Measurements from ENCODE around the gene KY. TPM values are rescaled to one million over a fixed set of nuclear protein-coding genes. Genes with fewer than 3 reads are reported as not detected.
A peak's percentile ranks its signal among the peaks of the same experiment; 100 is the strongest.

Gene KY
- not detected for polyA plus RNA-seq (2013)

- ChIA-PET POLR2A (interaction anchor here (0.5 kb wide), 1 partner anchor 711 kb away, joined by 4 read pairs; no protein-coding TSS in a partner anchor), CTCF (interaction anchor here (1.0 to 18.3 kb wide), 5 partner anchors 9 to 104 kb away, joined by 3 to 238 read pairs (median 8); no protein-coding TSS in a partner anchor)
- Histone ChIP-seq H3K27me3 (replicated peaks in 2 of 5; ENCODE audit: control insufficient read depth in 4 of 5, insufficient read depth in 5 of 5, low read length in 4 of 5) (peaks cover 0 to 16% (median 10%) of the 10 kb centered on the region in 5 experiments), H3K36me3 (ENCODE audit: control insufficient read depth in 4 of 4, insufficient read depth in 4 of 4, low read length in 3 of 4) (no peaks in the 10 kb centered on the region), H3K9me3 (ENCODE audit: control extremely low read depth in 1 of 5, control insufficient read depth in 4 of 5, insufficient read depth in 2 of 5, low read depth in 1 of 5, low read length in 4 of 5) (no peaks in the 10 kb centered on the region), H3K27ac (ENCODE audit: insufficient read depth in 1 of 2, low read depth in 1 of 2, low read length in 2 of 2, poor library complexity in 1 of 2, severe bottlenecking in 2 of 2) (no peak within 1 kb of the TSS), H3K4me1 (ENCODE audit: control extremely low read depth in 1 of 4, control insufficient read depth in 4 of 4, insufficient read depth in 4 of 4, low read length in 3 of 4) (peaks cover 4 to 17% (median 14%) of the 10 kb centered on the region in 4 experiments), H3K4me3 (ENCODE audit: control insufficient read depth in 1 of 7, extremely low read depth in 1 of 7, insufficient read depth in 4 of 7, low read depth in 2 of 7, low read length in 6 of 7) (peak within 1 kb of the TSS; percentile 31 to 79 (median 59))
- 4% methylated on average over 76 of the region's 77 CpGs for WGBS (ENCODE audit: insufficient coverage)
- DNase-seq: peak; percentile 55 to 81 (median 72)
Measured at GRCh38 chr3:134650431-134651346, at the start of gene KY. Gene KY, minus strand, starts transcription at chr3:134651022. Its CDS starts 62 bp downstream, at chr3:134650960.

- CTCF ChIA-PET: no interaction called here
- WGBS (ENCODE audit: insufficient coverage): 100% methylated on average over 3 of the region's 3 CpGs
- no peaks in the 10 kb centered on the region for H3K36me3 ChIP-seq (ENCODE audit: control insufficient read depth in 4 of 4, insufficient read depth in 4 of 4, low read length in 3 of 4)
Measured at GRCh38 chr3:134699721-134700120, 48.9 kb upstream of the KY start.

GRCh38 chr3:134699141-134699711 is 48.4 kb upstream of the KY start:
- Histone ChIP-seq H3K4me1 (ENCODE audit: control extremely low read depth in 1 of 4, control insufficient read depth in 4 of 4, insufficient read depth in 4 of 4, low read length in 3 of 4) (no peaks in the 10 kb centered on the region), H3K27ac (ENCODE audit: insufficient read depth in 1 of 2, low read depth in 1 of 2, low read length in 2 of 2, poor library complexity in 1 of 2, severe bottlenecking in 2 of 2) (no peak overlapping the region), H3K36me3 (ENCODE audit: control insufficient read depth in 4 of 4, insufficient read depth in 4 of 4, low read length in 3 of 4) (no peaks in the 10 kb centered on the region), H3K27me3 (replicated peaks in 2 of 5; ENCODE audit: control insufficient read depth in 4 of 5, insufficient read depth in 5 of 5, low read length in 4 of 5) (no peaks in the 10 kb centered on the region), H3K4me3 (ENCODE audit: control insufficient read depth in 1 of 7, extremely low read depth in 1 of 7, insufficient read depth in 4 of 7, low read depth in 2 of 7, low read length in 6 of 7) (no peak overlapping the region), H3K9me3 (ENCODE audit: control extremely low read depth in 1 of 5, control insufficient read depth in 4 of 5, insufficient read depth in 2 of 5, low read depth in 1 of 5, low read length in 4 of 5) (peaks cover 0 to 1% (median 0%) of the 10 kb centered on the region in 5 experiments)
- POLR2A ChIA-PET: no interaction called here
- 97% methylated on average over 8 of the region's 8 CpGs for WGBS (ENCODE audit: insufficient coverage)
- CTCF ChIA-PET: no interaction called here
- no peak for DNase-seq

More at GRCh38 chr3:134699721-134700120, 48.9 kb upstream of the KY start:
- Histone ChIP-seq H3K9me3 (ENCODE audit: control extremely low read depth in 1 of 5, control insufficient read depth in 4 of 5, insufficient read depth in 2 of 5, low read depth in 1 of 5, low read length in 4 of 5) (peaks cover 0 to 1% (median 0%) of the 10 kb centered on the region in 5 experiments), H3K4me1 (ENCODE audit: control extremely low read depth in 1 of 4, control insufficient read depth in 4 of 4, insufficient read depth in 4 of 4, low read length in 3 of 4) (no peaks in the 10 kb centered on the region), H3K27me3 (replicated peaks in 2 of 5; ENCODE audit: control insufficient read depth in 4 of 5, insufficient read depth in 5 of 5, low read length in 4 of 5) (no peaks in the 10 kb centered on the region), H3K27ac (ENCODE audit: insufficient read depth in 1 of 2, low read depth in 1 of 2, low read length in 2 of 2, poor library complexity in 1 of 2, severe bottlenecking in 2 of 2) (no peak overlapping the region), H3K4me3 (ENCODE audit: control insufficient read depth in 1 of 7, extremely low read depth in 1 of 7, insufficient read depth in 4 of 7, low read depth in 2 of 7, low read length in 6 of 7) (no peak overlapping the region)
- POLR2A ChIA-PET: no interaction called here
- DNase-seq: no peak

- Histone ChIP-seq H3K27ac (ENCODE audit: insufficient read depth in 1 of 2, low read depth in 1 of 2, low read length in 2 of 2, poor library complexity in 1 of 2, severe bottlenecking in 2 of 2) (no peak overlapping the region), H3K36me3 (ENCODE audit: control insufficient read depth in 4 of 4, insufficient read depth in 4 of 4, low read length in 3 of 4) (no peaks in the 10 kb centered on the region), H3K4me3 (ENCODE audit: control insufficient read depth in 1 of 7, extremely low read depth in 1 of 7, insufficient read depth in 4 of 7, low read depth in 2 of 7, low read length in 6 of 7) (no peak overlapping the region), H3K9me3 (ENCODE audit: control extremely low read depth in 1 of 5, control insufficient read depth in 4 of 5, insufficient read depth in 2 of 5, low read depth in 1 of 5, low read length in 4 of 5) (peaks cover 0 to 1% (median 0%) of the 10 kb centered on the region in 5 experiments), H3K27me3 (replicated peaks in 2 of 5; ENCODE audit: control insufficient read depth in 4 of 5, insufficient read depth in 5 of 5, low read length in 4 of 5) (no peaks in the 10 kb centered on the region), H3K4me1 (ENCODE audit: control extremely low read depth in 1 of 4, control insufficient read depth in 4 of 4, insufficient read depth in 4 of 4, low read length in 3 of 4) (no peaks in the 10 kb centered on the region)
- no peak for DNase-seq
- POLR2A ChIA-PET: no interaction called here
- 98% methylated on average over 9 of the region's 11 CpGs for WGBS (ENCODE audit: insufficient coverage)
- CTCF ChIA-PET: no interaction called here
Measured at GRCh38 chr3:134697830-134698689, 47.2 kb upstream of the KY start.

- POLR2A ChIA-PET: no interaction called here
Measured at GRCh38 chr3:134696155-134696554, 45.3 kb upstream of the KY start.

GRCh38 chr3:134694946-134695543 is 44.2 kb upstream of the KY start:
- no peak overlapping the region for H3K27ac ChIP-seq (ENCODE audit: insufficient read depth in 1 of 2, low read depth in 1 of 2, low read length in 2 of 2, poor library complexity in 1 of 2, severe bottlenecking in 2 of 2)
- CTCF ChIA-PET: no interaction called here
- no peaks in the 10 kb centered on the region for H3K27me3 ChIP-seq (replicated peaks in 2 of 5; ENCODE audit: control insufficient read depth in 4 of 5, insufficient read depth in 5 of 5, low read length in 4 of 5)
- POLR2A ChIA-PET: no interaction called here
- no peak overlapping the region for H3K4me3 ChIP-seq (ENCODE audit: control insufficient read depth in 1 of 7, extremely low read depth in 1 of 7, insufficient read depth in 4 of 7, low read depth in 2 of 7, low read length in 6 of 7)
- no peak for DNase-seq
- peaks cover 0 to 7% (median 2%) of the 10 kb centered on the region in 4 experiments for H3K4me1 ChIP-seq (ENCODE audit: control extremely low read depth in 1 of 4, control insufficient read depth in 4 of 4, insufficient read depth in 4 of 4, low read length in 3 of 4)
- 95% methylated on average over 3 of the region's 7 CpGs for WGBS (ENCODE audit: insufficient coverage)
- H3K9me3 ChIP-seq (ENCODE audit: control extremely low read depth in 1 of 5, control insufficient read depth in 4 of 5, insufficient read depth in 2 of 5, low read depth in 1 of 5, low read length in 4 of 5): no peaks in the 10 kb centered on the region
- no peaks in the 10 kb centered on the region for H3K36me3 ChIP-seq (ENCODE audit: control insufficient read depth in 4 of 4, insufficient read depth in 4 of 4, low read length in 3 of 4)

More at GRCh38 chr3:134696155-134696554, 45.3 kb upstream of the KY start:
- no peak for DNase-seq
- Histone ChIP-seq H3K27me3 (replicated peaks in 2 of 5; ENCODE audit: control insufficient read depth in 4 of 5, insufficient read depth in 5 of 5, low read length in 4 of 5) (no peaks in the 10 kb centered on the region), H3K4me3 (ENCODE audit: control insufficient read depth in 1 of 7, extremely low read depth in 1 of 7, insufficient read depth in 4 of 7, low read depth in 2 of 7, low read length in 6 of 7) (no peak overlapping the region), H3K9me3 (ENCODE audit: control extremely low read depth in 1 of 5, control insufficient read depth in 4 of 5, insufficient read depth in 2 of 5, low read depth in 1 of 5, low read length in 4 of 5) (no peaks in the 10 kb centered on the region), H3K4me1 (ENCODE audit: control extremely low read depth in 1 of 4, control insufficient read depth in 4 of 4, insufficient read depth in 4 of 4, low read length in 3 of 4) (peaks cover 0 to 2% (median 0%) of the 10 kb centered on the region in 4 experiments), H3K36me3 (ENCODE audit: control insufficient read depth in 4 of 4, insufficient read depth in 4 of 4, low read length in 3 of 4) (no peaks in the 10 kb centered on the region), H3K27ac (ENCODE audit: insufficient read depth in 1 of 2, low read depth in 1 of 2, low read length in 2 of 2, poor library complexity in 1 of 2, severe bottlenecking in 2 of 2) (no peak overlapping the region)
- CTCF ChIA-PET: no interaction called here
- WGBS (ENCODE audit: insufficient coverage): 100% methylated on average over 3 of the region's 4 CpGs

All from common myeloid progenitor, CD34-positive (primary cell).